Stimulated activated CD8-positive, alpha-beta memory T cell treated with anti-CD3 and anti-CD28 coated beads, Interleukin-4, amount 100 ng/mL, for 48 hours (primary cell): Measurements from ENCODE around the gene RAP1GDS1.
A peak's percentile ranks its signal among the peaks of the same experiment; 100 is the strongest.
"Not testable (repeated sequence)": the region's sequence is repeated elsewhere in the genome, so short reads cannot be mapped to it uniquely, and the experiment has no call there.

ENCODE experiments used
- DNase-seq: peaks from one replicate; pipeline ENCODE4 v3.0.0-alpha.2; 2020

Gene RAP1GDS1

GRCh38 chr4:98260579-98261404 is at the start of gene RAP1GDS1:
Gene RAP1GDS1, plus strand, starts transcription at chr4:98261384. Its CDS starts 182 bp downstream, at chr4:98261566.
- DNase-seq, result peak; percentile 95

GRCh38 chr4:98222306-98222705 is 38.9 kb upstream of the RAP1GDS1 start:
- DNase-seq, result no peak

- no peak for DNase-seq
Measured at GRCh38 chr4:98226396-98226795, 34.8 kb upstream of the RAP1GDS1 start.

GRCh38 chr4:98230961-98231360 is 30.2 kb upstream of the RAP1GDS1 start:
- DNase-seq, result no peak

GRCh38 chr4:98232202-98232601 is 29.0 kb upstream of the RAP1GDS1 start:
- no peak for DNase-seq

- DNase-seq, result no peak
Measured at GRCh38 chr4:98237204-98237603, 24.0 kb upstream of the RAP1GDS1 start.

- no peak for DNase-seq
Measured at GRCh38 chr4:98242063-98242462, 19.1 kb upstream of the RAP1GDS1 start.

- DNase-seq, result no peak
Measured at GRCh38 chr4:98242538-98242937, 18.6 kb upstream of the RAP1GDS1 start.

GRCh38 chr4:98245226-98245625 is 16.0 kb upstream of the RAP1GDS1 start:
- DNase-seq, result no peak

- DNase-seq, result no peak
Measured at GRCh38 chr4:98248934-98249333, 12.2 kb upstream of the RAP1GDS1 start.

GRCh38 chr4:98249831-98250230 is 11.4 kb upstream of the RAP1GDS1 start:
- no peak for DNase-seq

- DNase-seq, result no peak
Measured at GRCh38 chr4:98253499-98253898, 7.7 kb upstream of the RAP1GDS1 start.

- peak; percentile 57 for DNase-seq
Measured at GRCh38 chr4:98260047-98260578, 1.1 kb upstream of the RAP1GDS1 start.

- DNase-seq, result peak; percentile 52
Measured at GRCh38 chr4:98261405-98262291, 464 bp downstream of the RAP1GDS1 start.

- no peak for DNase-seq
Measured at GRCh38 chr4:98262431-98262830, 1.2 kb downstream of the RAP1GDS1 start.

GRCh38 chr4:98267498-98267897 is 6.3 kb downstream of the RAP1GDS1 start:
- no peak for DNase-seq

- DNase-seq, result no peak
Measured at GRCh38 chr4:98275145-98275544, 14.0 kb downstream of the RAP1GDS1 start.

- no peak for DNase-seq
Measured at GRCh38 chr4:98283219-98284189, 22.3 kb downstream of the RAP1GDS1 start.

GRCh38 chr4:98284640-98285046 is 23.5 kb downstream of the RAP1GDS1 start:
- no peak for DNase-seq

GRCh38 chr4:98285676-98286075 is 24.5 kb downstream of the RAP1GDS1 start:
- no peak for DNase-seq

- no peak for DNase-seq
Measured at GRCh38 chr4:98287328-98287727, 26.1 kb downstream of the RAP1GDS1 start.

- not testable (repeated sequence) for DNase-seq
Measured at GRCh38 chr4:98288671-98289070, 27.5 kb downstream of the RAP1GDS1 start.
